ENCODE results near the gene TPSAB1. TPM values are rescaled to one million over a fixed set of nuclear protein-coding genes. Genes with fewer than 3 reads are reported as not detected.

Gene TPSAB1
- total RNA-seq, 1 experiment from 2014 or later, result not detected

- H3K27ac ChIP-seq (ENCODE audit: low read length), result no peak overlapping the region
- no peaks in the 10 kb centered on the region for H3K9me2 ChIP-seq (replicated peaks; ENCODE audit: insufficient read depth, low read length)
- DNase-seq, result no peak
- peaks cover 2% of the 10 kb centered on the region; the same call in 1 of the 2 replicates for H3K4me1 ChIP-seq (ENCODE audit: low read length)
- H3K27me3 ChIP-seq (ENCODE audit: low read length), result no peaks in the 10 kb centered on the region
- H3K36me3 ChIP-seq (ENCODE audit: insufficient read depth, low read length), result no peaks in the 10 kb centered on the region
- H3K4me2 ChIP-seq (ENCODE audit: low read depth, low read length, poor library complexity, severe bottlenecking), result no peak overlapping the region
- no peak overlapping the region for H3K4me3 ChIP-seq (ENCODE audit: low read length)
- H3K9ac ChIP-seq (ENCODE audit: low read length), result no peak overlapping the region
- H4K20me1 ChIP-seq (ENCODE audit: insufficient read depth, low read depth, low read length), result peaks cover 5% of the 10 kb centered on the region; the same call in 1 of the 2 replicates
- no peaks in the 10 kb centered on the region for H3K9me3 ChIP-seq (ENCODE audit: low read length)
- no peaks in the 10 kb centered on the region for H3K79me2 ChIP-seq (ENCODE audit: low read length)
- no peak overlapping the region for H2AFZ ChIP-seq (ENCODE audit: low read length)
These were observed 41.9 kb downstream of the TPSAB1 start for GRCh38 chr16:1282324-1282973.

GRCh38 chr16:1283296-1283695, 42.8 kb downstream of the TPSAB1 start:
- H4K20me1 ChIP-seq (ENCODE audit: insufficient read depth, low read depth, low read length), result peaks cover 5% of the 10 kb centered on the region; the same call in 1 of the 2 replicates
- H3K79me2 ChIP-seq (ENCODE audit: low read length), result no peaks in the 10 kb centered on the region
- peaks cover 2% of the 10 kb centered on the region; the same call in 1 of the 2 replicates for H3K4me1 ChIP-seq (ENCODE audit: low read length)

GRCh38 chr16:1283996-1284616, 43.6 kb downstream of the TPSAB1 start:
- DNase-seq, result no peak
- Histone ChIP-seq H3K27me3 (ENCODE audit: low read length) (no peaks in the 10 kb centered on the region), H4K20me1 (ENCODE audit: insufficient read depth, low read depth, low read length) (peaks cover 5% of the 10 kb centered on the region; the same call in 1 of the 2 replicates), H3K4me2 (ENCODE audit: low read depth, low read length, poor library complexity, severe bottlenecking) (no peak overlapping the region), H2AFZ (ENCODE audit: low read length) (no peak overlapping the region), H3K4me3 (ENCODE audit: low read length) (no peak overlapping the region), H3K79me2 (ENCODE audit: low read length) (no peaks in the 10 kb centered on the region), H3K9me3 (ENCODE audit: low read length) (no peaks in the 10 kb centered on the region), H3K9me2 (replicated peaks; ENCODE audit: insufficient read depth, low read length) (no peaks in the 10 kb centered on the region), H3K4me1 (ENCODE audit: low read length) (peaks cover 2% of the 10 kb centered on the region; the same call in 1 of the 2 replicates), H3K36me3 (ENCODE audit: insufficient read depth, low read length) (no peaks in the 10 kb centered on the region), H3K27ac (ENCODE audit: low read length) (no peak overlapping the region), H3K9ac (ENCODE audit: low read length) (no peak overlapping the region)

More at GRCh38 chr16:1283296-1283695, 42.8 kb downstream of the TPSAB1 start:
- H3K4me3 ChIP-seq (ENCODE audit: low read length), result no peak overlapping the region
- DNase-seq, result no peak
- H3K27me3 ChIP-seq (ENCODE audit: low read length), result no peaks in the 10 kb centered on the region
- H3K27ac ChIP-seq (ENCODE audit: low read length), result no peak overlapping the region
- no peaks in the 10 kb centered on the region for H3K9me2 ChIP-seq (replicated peaks; ENCODE audit: insufficient read depth, low read length)
- no peak overlapping the region for H3K9ac ChIP-seq (ENCODE audit: low read length)
- H3K36me3 ChIP-seq (ENCODE audit: insufficient read depth, low read length), result no peaks in the 10 kb centered on the region
- no peaks in the 10 kb centered on the region for H3K9me3 ChIP-seq (ENCODE audit: low read length)
- no peak overlapping the region for H2AFZ ChIP-seq (ENCODE audit: low read length)
- H3K4me2 ChIP-seq (ENCODE audit: low read depth, low read length, poor library complexity, severe bottlenecking), result no peak overlapping the region

GRCh38 chr16:1285669-1286512, 45.4 kb downstream of the TPSAB1 start:
- Histone ChIP-seq H3K4me3 (ENCODE audit: low read length) (no peak overlapping the region), H3K4me2 (ENCODE audit: low read depth, low read length, poor library complexity, severe bottlenecking) (no peak overlapping the region), H3K27me3 (ENCODE audit: low read length) (no peaks in the 10 kb centered on the region), H2AFZ (ENCODE audit: low read length) (no peak overlapping the region), H4K20me1 (ENCODE audit: insufficient read depth, low read depth, low read length) (no peaks in the 10 kb centered on the region; the same call in 1 of the 2 replicates), H3K27ac (ENCODE audit: low read length) (no peak overlapping the region), H3K9ac (ENCODE audit: low read length) (no peak overlapping the region), H3K9me3 (ENCODE audit: low read length) (no peaks in the 10 kb centered on the region), H3K9me2 (replicated peaks; ENCODE audit: insufficient read depth, low read length) (no peaks in the 10 kb centered on the region), H3K4me1 (ENCODE audit: low read length) (peaks cover 2% of the 10 kb centered on the region; the same call in 1 of the 2 replicates), H3K36me3 (ENCODE audit: insufficient read depth, low read length) (no peaks in the 10 kb centered on the region), H3K79me2 (ENCODE audit: low read length) (no peaks in the 10 kb centered on the region)
- no peak for DNase-seq

- Histone ChIP-seq H3K27ac (ENCODE audit: low read length) (no peak overlapping the region), H3K9me2 (replicated peaks; ENCODE audit: insufficient read depth, low read length) (no peaks in the 10 kb centered on the region), H3K79me2 (ENCODE audit: low read length) (no peaks in the 10 kb centered on the region), H3K27me3 (ENCODE audit: low read length) (no peaks in the 10 kb centered on the region), H3K4me3 (ENCODE audit: low read length) (no peak overlapping the region), H3K36me3 (ENCODE audit: insufficient read depth, low read length) (no peaks in the 10 kb centered on the region), H3K4me1 (ENCODE audit: low read length) (peaks cover 2% of the 10 kb centered on the region; the same call in 1 of the 2 replicates), H3K4me2 (ENCODE audit: low read depth, low read length, poor library complexity, severe bottlenecking) (no peak overlapping the region), H4K20me1 (ENCODE audit: insufficient read depth, low read depth, low read length) (no peaks in the 10 kb centered on the region; the same call in 1 of the 2 replicates), H2AFZ (ENCODE audit: low read length) (no peak overlapping the region), H3K9ac (ENCODE audit: low read length) (no peak overlapping the region), H3K9me3 (ENCODE audit: low read length) (no peaks in the 10 kb centered on the region)
- no peak for DNase-seq
These were observed 46.1 kb downstream of the TPSAB1 start for GRCh38 chr16:1286513-1287094.

GRCh38 chr16:1287982-1288670, 47.6 kb downstream of the TPSAB1 start:
- no peaks in the 10 kb centered on the region for H3K27me3 ChIP-seq (ENCODE audit: low read length)
- H3K9me3 ChIP-seq (ENCODE audit: low read length), result no peaks in the 10 kb centered on the region
- no peak for DNase-seq
- no peak overlapping the region for H3K4me2 ChIP-seq (ENCODE audit: low read depth, low read length, poor library complexity, severe bottlenecking)
- no peaks in the 10 kb centered on the region for H3K36me3 ChIP-seq (ENCODE audit: insufficient read depth, low read length)
- no peak overlapping the region for H3K4me3 ChIP-seq (ENCODE audit: low read length)
- H3K9me2 ChIP-seq (replicated peaks; ENCODE audit: insufficient read depth, low read length), result no peaks in the 10 kb centered on the region
- no peaks in the 10 kb centered on the region for H3K4me1 ChIP-seq (ENCODE audit: low read length)
- no peak overlapping the region for H2AFZ ChIP-seq (ENCODE audit: low read length)
- no peaks in the 10 kb centered on the region; the same call in 1 of the 2 replicates for H4K20me1 ChIP-seq (ENCODE audit: insufficient read depth, low read depth, low read length)
- no peak overlapping the region for H3K27ac ChIP-seq (ENCODE audit: low read length)
- no peak overlapping the region for H3K9ac ChIP-seq (ENCODE audit: low read length)
- H3K79me2 ChIP-seq (ENCODE audit: low read length), result no peaks in the 10 kb centered on the region

- Histone ChIP-seq H4K20me1 (ENCODE audit: insufficient read depth, low read depth, low read length) (no peaks in the 10 kb centered on the region; the same call in 1 of the 2 replicates), H3K79me2 (ENCODE audit: low read length) (no peaks in the 10 kb centered on the region), H3K4me3 (ENCODE audit: low read length) (no peak overlapping the region), H2AFZ (ENCODE audit: low read length) (no peak overlapping the region), H3K9ac (ENCODE audit: low read length) (no peak overlapping the region), H3K4me1 (ENCODE audit: low read length) (peaks cover 7% of the 10 kb centered on the region), H3K36me3 (ENCODE audit: insufficient read depth, low read length) (no peaks in the 10 kb centered on the region), H3K9me3 (ENCODE audit: low read length) (no peaks in the 10 kb centered on the region), H3K4me2 (ENCODE audit: low read depth, low read length, poor library complexity, severe bottlenecking) (no peak overlapping the region), H3K27ac (ENCODE audit: low read length) (no peak overlapping the region), H3K27me3 (ENCODE audit: low read length) (no peaks in the 10 kb centered on the region), H3K9me2 (replicated peaks; ENCODE audit: insufficient read depth, low read length) (no peaks in the 10 kb centered on the region)
- DNase-seq, result no peak
These were observed 48.4 kb downstream of the TPSAB1 start for GRCh38 chr16:1288813-1289476.
